B cell (primary cell): Measurements from ENCODE around the gene CD44.

ENCODE experiments used
- EZH2 ChIP-seq: IDR thresholded peaks from 2 replicates; pipeline ENCODE4 v1.6.1; 2012; ENCODE audit warnings: borderline replicate concordance, low read depth, mild to moderate bottlenecking, moderate library complexity, low read length; ENCODE audit not compliant: insufficient read depth, poor library complexity, severe bottlenecking
- TF ChIP-seq, protein P1 (sequence below): fragments of 200-600 bp; IDR thresholded peaks from one replicate; pipeline ENCODE4 v1.8.0; 2022; ENCODE audit warnings: antibody characterized with exemption, mild to moderate bottlenecking

DNA sequence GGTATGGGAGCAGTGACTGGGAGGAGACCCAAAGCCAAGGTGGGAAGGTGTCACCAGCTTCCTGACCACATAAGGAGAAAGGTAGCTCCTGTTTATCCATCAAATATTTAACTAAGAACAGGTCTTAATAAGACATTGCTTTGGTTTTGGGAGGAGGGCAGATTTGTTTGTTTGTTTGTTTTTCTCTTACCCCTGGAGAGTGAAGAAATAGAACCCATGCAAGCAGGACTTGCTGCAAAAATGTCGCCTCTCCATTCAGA, 26.2 kb upstream of the CD44 start:
- TF ChIP-seq, protein P1, sequence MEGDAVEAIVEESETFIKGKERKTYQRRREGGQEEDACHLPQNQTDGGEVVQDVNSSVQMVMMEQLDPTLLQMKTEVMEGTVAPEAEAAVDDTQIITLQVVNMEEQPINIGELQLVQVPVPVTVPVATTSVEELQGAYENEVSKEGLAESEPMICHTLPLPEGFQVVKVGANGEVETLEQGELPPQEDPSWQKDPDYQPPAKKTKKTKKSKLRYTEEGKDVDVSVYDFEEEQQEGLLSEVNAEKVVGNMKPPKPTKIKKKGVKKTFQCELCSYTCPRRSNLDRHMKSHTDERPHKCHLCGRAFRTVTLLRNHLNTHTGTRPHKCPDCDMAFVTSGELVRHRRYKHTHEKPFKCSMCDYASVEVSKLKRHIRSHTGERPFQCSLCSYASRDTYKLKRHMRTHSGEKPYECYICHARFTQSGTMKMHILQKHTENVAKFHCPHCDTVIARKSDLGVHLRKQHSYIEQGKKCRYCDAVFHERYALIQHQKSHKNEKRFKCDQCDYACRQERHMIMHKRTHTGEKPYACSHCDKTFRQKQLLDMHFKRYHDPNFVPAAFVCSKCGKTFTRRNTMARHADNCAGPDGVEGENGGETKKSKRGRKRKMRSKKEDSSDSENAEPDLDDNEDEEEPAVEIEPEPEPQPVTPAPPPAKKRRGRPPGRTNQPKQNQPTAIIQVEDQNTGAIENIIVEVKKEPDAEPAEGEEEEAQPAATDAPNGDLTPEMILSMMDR, result no peak
- TF ChIP-seq EZH2, result no peak
